ENCODE measurements around the gene CNTRL. TPM values are rescaled to one million over a fixed set of nuclear protein-coding genes. Genes with fewer than 3 reads are reported as not detected.

Gene CNTRL
- total RNA-seq, 1 experiment from 2014 or later = 11.2 TPM

- H3K4me3 Mint-ChIP-seq (ENCODE audit: low read depth, unreplicated experiment) = no peak overlapping the region
- H3K27ac Mint-ChIP-seq (ENCODE audit: unreplicated experiment) = no peak overlapping the region
- no TSS peak for BruUV-seq (replicated peaks)
- intact Hi-C loops (cut with micrococcal nuclease; ENCODE audit: unreplicated experiment) = no loop called here
- H3K27me3 Mint-ChIP-seq (ENCODE audit: unreplicated experiment) = no peaks in the 10 kb centered on the region
- H3K4me1 Mint-ChIP-seq (ENCODE audit: low read depth, unreplicated experiment) = no peaks in the 10 kb centered on the region
- DNase-seq = no peak
- H3K9me3 Mint-ChIP-seq (ENCODE audit: low read depth, unreplicated experiment) = peaks cover 2% of the 10 kb centered on the region
- TF ChIP-seq CTCF (IDR thresholded peaks at IDR 0.05; ENCODE audit: unreplicated experiment) = no peak
- CTCF ChIA-PET = interaction anchor here (0.7 kb wide), 1 partner anchor 146 kb away, joined by 5 read pairs; no protein-coding TSS in a partner anchor
- H3K36me3 Mint-ChIP-seq (ENCODE audit: insufficient read depth, unreplicated experiment) = no peaks in the 10 kb centered on the region
Measured at GRCh38 chr9:121066850-121067249, 7.9 kb upstream of the CNTRL start.

GRCh38 chr9:121067640-121068039, 7.1 kb upstream of the CNTRL start:
- CTCF ChIA-PET = no interaction called here
- intact Hi-C loops (cut with micrococcal nuclease; ENCODE audit: unreplicated experiment) = no loop called here
- BruUV-seq (replicated peaks) = no TSS peak
- H3K36me3 Mint-ChIP-seq (ENCODE audit: insufficient read depth, unreplicated experiment) = no peaks in the 10 kb centered on the region
- peaks cover 2% of the 10 kb centered on the region for H3K9me3 Mint-ChIP-seq (ENCODE audit: low read depth, unreplicated experiment)
- H3K27ac Mint-ChIP-seq (ENCODE audit: unreplicated experiment) = no peak overlapping the region
- no peak overlapping the region for H3K4me3 Mint-ChIP-seq (ENCODE audit: low read depth, unreplicated experiment)
- no peak for TF ChIP-seq CTCF (IDR thresholded peaks at IDR 0.05; ENCODE audit: unreplicated experiment)
- no peak for DNase-seq
- H3K27me3 Mint-ChIP-seq (ENCODE audit: unreplicated experiment) = no peaks in the 10 kb centered on the region
- H3K4me1 Mint-ChIP-seq (ENCODE audit: low read depth, unreplicated experiment) = no peaks in the 10 kb centered on the region

- no peak overlapping the region for H3K27ac Mint-ChIP-seq (ENCODE audit: unreplicated experiment)
- no peak for TF ChIP-seq CTCF (IDR thresholded peaks at IDR 0.05; ENCODE audit: unreplicated experiment)
- no peaks in the 10 kb centered on the region for H3K27me3 Mint-ChIP-seq (ENCODE audit: unreplicated experiment)
- peaks cover 2% of the 10 kb centered on the region for H3K9me3 Mint-ChIP-seq (ENCODE audit: low read depth, unreplicated experiment)
- H3K4me3 Mint-ChIP-seq (ENCODE audit: low read depth, unreplicated experiment) = no peak overlapping the region
- peaks cover 8% of the 10 kb centered on the region for H3K36me3 Mint-ChIP-seq (ENCODE audit: insufficient read depth, unreplicated experiment)
- CTCF ChIA-PET = no interaction called here
- peaks cover 16% of the 10 kb centered on the region for H3K4me1 Mint-ChIP-seq (ENCODE audit: low read depth, unreplicated experiment)
- no peak for DNase-seq
- no TSS peak for BruUV-seq (replicated peaks)
- intact Hi-C loops (cut with micrococcal nuclease; ENCODE audit: unreplicated experiment) = no loop called here
Measured at GRCh38 chr9:121069396-121069795, 5.4 kb upstream of the CNTRL start.

GRCh38 chr9:121071370-121071755, 3.4 kb upstream of the CNTRL start:
- no TSS peak for BruUV-seq (replicated peaks)
- H3K36me3 Mint-ChIP-seq (ENCODE audit: insufficient read depth, unreplicated experiment) = peaks cover 19% of the 10 kb centered on the region
- H3K4me3 Mint-ChIP-seq (ENCODE audit: low read depth, unreplicated experiment) = peak overlapping the region; percentile 68
- intact Hi-C loops (cut with micrococcal nuclease; ENCODE audit: unreplicated experiment) = no loop called here
- DNase-seq = no peak
- H3K27me3 Mint-ChIP-seq (ENCODE audit: unreplicated experiment) = no peaks in the 10 kb centered on the region
- H3K4me1 Mint-ChIP-seq (ENCODE audit: low read depth, unreplicated experiment) = peaks cover 24% of the 10 kb centered on the region
- peaks cover 2% of the 10 kb centered on the region for H3K9me3 Mint-ChIP-seq (ENCODE audit: low read depth, unreplicated experiment)
- TF ChIP-seq CTCF (IDR thresholded peaks at IDR 0.05; ENCODE audit: unreplicated experiment) = no peak
- CTCF ChIA-PET = interaction anchor here (1.3 kb wide), 1 partner anchor 89 kb away, joined by 5 read pairs; no protein-coding TSS in a partner anchor
- no peak overlapping the region for H3K27ac Mint-ChIP-seq (ENCODE audit: unreplicated experiment)

All from Calu3 (cell line).